GM19452 (cell line): ENCODE measurements around the gene PRPF40A.
"Not testable (repeated sequence)": the region's sequence is repeated elsewhere in the genome, so short reads cannot be mapped to it uniquely, and the experiment has no call there.

ENCODE experiments used
- ATAC-seq: cut with Tn5 transposase; IDR thresholded peaks from one replicate; pipeline ENCODE4 v1.9.1; 2021; ENCODE audit not compliant: unreplicated experiment

PRPF40A gene

DNA sequence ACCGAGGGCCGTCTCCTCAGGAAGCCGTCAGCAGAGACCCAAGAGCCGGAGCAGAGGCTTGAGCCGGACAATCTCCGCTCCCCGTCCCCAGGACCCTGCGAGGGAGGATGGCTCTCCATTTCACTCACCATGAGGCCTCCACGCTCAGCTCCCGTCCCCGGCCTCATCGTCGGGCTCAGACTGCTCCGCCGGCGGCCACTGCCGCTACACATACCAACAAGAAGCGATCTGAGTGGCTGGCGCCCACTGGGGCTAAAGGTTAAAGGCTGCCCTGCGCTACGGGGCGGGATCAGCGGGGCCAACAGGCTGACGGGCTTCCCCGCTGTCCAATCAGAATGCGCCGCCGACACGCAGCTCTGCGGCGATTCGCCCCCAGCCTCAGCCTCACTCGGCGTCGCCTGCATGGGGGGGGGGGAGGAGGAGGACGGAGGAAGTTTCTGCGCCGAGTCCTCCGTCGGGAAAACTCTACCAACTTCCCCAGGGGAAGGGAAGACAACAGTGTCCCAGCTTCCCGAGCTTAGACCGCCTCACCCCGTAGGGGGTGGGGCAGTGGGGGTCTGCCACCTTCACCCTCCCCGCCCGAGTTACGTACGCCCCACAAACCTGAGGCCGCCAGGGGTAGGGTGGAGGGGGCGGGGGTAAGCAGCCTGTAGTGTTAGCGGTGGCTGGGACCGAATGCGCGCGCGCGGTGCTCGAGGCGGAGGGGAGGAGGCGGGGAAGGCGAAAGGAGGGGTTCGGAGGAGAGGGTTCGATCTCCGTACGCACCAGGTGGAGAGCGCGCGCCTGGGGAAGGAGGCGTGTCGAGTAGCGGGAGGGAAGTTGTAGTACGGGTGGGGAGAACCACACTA lies at the start of gene PRPF40A:
PRPF40A (minus strand) TSS at position 234 of the 848 bp plus-strand sequence; CDS start at position 212, 22 bp downstream.
- ATAC-seq: peak; percentile 62

DNA sequence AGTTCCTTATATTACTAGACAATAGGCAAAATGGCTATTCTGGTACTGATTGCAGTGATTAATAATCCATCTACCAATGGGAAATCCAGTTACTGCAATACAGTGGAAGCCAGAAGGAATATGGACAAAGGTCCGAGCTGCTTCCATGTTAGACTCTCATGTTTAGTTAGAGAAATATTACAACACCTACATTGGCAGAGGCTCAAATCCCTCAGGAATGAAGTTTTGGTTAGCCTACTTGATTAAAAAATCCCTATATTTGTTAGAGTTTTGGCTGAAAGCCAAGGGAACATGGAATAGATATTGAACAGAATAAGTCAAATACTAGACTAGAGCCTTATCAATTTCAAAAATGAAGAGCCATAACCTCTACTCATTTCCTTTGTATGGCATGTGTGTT lies 49.7 kb upstream of the PRPF40A start:
- ATAC-seq: no peak

GRCh38 chr2:152763651-152764050 lies 46.4 kb upstream of the PRPF40A start:
- no peak for ATAC-seq

DNA sequence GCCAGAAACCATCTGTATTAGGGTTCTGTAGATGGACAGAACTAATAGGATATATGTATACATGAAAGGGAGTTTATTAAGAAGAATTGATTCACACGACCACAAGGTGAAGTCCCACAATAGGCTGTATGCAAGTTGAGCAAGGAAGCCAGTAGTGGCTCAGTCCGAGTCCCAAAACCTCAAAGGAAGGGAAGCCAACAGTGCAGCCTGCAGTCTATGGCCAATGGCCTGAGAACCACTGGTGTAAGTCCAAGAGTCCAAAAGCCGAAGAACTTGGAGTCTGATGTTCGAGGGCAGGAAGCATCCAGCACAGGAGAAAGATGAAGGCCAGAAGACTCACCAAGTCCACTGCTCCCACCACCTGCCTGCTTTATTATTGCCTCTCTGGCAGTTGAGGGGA lies 45.9 kb upstream of the PRPF40A start:
- not testable (repeated sequence) for ATAC-seq

DNA sequence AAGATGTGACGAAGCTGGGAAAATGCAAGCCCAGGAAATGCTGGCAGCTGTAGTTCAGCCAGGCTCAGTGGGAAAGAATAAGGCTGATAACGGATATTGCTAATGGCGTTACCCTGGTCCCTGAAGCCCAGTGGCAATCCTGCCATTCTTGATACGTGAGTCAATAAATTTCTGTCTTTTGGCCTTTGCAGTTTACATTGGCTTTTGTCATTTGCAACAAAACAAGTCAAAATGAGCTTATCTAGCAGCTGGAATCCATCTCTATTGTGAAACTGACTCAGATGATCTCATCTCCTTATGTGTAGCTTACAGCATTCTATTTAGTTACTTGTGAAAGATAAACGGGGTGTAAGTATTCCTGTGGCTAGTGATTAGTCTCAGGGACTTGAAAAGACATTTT lies 44.9 kb upstream of the PRPF40A start:
- ATAC-seq: no peak

- ATAC-seq: no peak
Observed at GRCh38 chr2:152761214-152761613, 44.0 kb upstream of the PRPF40A start.

DNA sequence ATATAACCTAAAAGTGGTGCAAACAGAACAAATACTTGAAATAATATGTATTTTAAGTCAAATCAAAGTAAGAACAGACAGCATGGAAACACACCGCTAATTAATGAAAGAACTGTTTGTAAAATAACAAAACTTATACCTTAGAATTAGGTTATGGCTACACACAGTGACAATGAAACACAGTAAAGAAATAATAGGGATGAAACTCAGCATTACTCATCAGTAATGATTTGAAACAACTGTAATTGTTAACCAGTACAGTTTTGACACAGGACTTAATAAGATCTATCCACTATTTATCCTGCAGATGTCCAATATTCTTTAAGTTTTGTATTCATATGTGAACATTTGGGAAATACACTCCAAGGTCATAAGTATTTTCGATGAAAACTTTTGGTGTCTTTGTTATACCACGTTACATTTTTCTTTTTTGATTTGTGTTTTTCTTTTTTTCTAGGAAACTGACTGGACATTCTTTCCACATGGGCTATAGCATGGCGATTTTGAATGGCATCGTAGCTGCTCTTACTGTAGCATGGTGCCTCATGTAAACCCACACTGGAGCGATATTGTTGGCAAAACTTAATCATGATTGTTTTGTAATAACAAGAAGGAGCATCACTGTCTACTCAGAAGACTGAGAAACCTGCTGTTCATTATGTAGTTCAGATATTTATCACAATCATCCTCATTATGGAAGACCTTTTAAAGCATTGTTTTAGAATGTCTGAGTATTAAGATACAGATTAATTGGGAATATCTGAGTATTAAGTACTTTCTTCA lies 42.2 kb upstream of the PRPF40A start:
- ATAC-seq: no peak

DNA sequence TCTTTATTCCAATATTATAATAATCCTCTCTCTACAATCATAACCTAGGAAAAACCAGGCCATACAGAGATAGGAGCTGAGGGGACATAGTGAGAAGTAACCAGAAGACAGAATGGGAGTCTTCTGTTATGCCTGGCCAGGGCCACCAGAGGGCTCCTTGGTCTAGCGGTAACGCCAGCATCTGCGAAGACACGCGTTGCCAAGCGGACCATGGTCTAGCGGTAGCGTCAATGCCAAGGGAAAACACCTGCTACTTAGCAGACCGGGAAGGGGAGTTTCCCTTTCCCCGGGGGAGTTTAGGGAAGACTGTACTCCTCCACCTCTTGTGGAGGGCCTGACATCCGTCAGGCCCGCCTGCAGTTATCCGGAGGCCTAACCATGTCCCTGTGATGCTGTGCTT lies 37.8 kb upstream of the PRPF40A start:
- no peak for ATAC-seq

GRCh38 chr2:152747751-152748150 lies 30.5 kb upstream of the PRPF40A start:
- ATAC-seq: not testable (repeated sequence)

DNA sequence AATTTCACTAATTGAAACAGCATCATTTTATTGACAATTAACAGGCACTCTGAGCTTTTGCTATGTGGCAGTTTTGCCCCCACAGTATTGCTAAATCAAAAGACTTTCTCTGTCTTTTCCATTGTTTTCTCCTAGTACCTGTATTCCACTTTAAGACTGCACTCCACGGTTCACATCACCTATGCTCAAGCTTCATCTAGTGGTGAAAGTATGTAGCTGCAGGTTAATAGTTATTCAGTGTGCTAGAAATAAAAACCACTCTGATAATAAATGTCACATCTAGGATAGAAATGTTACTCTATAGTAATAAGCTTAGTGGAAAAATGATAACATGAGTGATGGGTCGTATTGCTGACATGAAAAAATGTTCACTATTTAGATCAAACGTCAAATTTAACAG lies 25.7 kb upstream of the PRPF40A start:
- ATAC-seq: no peak

- peak; percentile 70 for ATAC-seq
Observed at GRCh38 chr2:152740743-152741328, 23.6 kb upstream of the PRPF40A start.

- ATAC-seq: not testable (repeated sequence)
Observed at GRCh38 chr2:152739705-152740104, 22.4 kb upstream of the PRPF40A start.

- ATAC-seq: no peak
Observed at GRCh38 chr2:152738438-152738837, 21.2 kb upstream of the PRPF40A start.

- not testable (repeated sequence) for ATAC-seq
Observed at GRCh38 chr2:152737509-152737908, 20.2 kb upstream of the PRPF40A start.

DNA sequence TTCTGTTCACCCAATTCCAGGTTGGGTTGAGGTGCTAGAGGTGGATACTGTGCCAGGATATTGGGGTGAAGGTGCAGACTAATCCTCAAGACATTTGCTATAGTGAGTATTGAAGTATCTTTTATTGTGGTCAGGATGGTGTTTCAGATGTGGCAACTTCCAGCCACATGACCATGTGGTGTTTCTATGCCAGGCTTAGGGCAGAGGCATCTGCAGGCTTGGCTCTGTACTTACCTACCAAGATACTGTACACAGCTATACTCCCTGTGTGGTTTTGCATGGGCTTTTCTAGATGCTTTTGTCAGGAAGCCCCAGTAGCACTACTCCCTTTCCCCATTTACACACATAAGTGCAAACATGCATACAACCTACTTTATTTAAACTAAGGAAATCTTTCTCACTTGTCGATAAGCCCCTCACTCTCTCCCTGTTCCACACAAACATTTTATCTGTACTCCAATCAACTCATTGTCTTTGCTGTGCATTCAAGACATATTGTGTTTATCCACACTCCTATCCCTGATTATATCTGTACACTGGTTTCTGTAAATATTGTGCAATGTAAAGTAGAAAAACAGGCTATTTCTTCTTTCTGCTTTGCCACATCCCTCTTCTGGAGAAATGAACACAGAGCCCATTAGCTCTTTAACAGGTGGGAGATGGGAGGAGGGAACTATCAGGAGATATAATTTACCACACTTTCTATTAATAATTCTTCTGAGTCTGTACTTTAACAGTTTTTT lies 13.5 kb upstream of the PRPF40A start:
- peak; percentile 90 for ATAC-seq

DNA sequence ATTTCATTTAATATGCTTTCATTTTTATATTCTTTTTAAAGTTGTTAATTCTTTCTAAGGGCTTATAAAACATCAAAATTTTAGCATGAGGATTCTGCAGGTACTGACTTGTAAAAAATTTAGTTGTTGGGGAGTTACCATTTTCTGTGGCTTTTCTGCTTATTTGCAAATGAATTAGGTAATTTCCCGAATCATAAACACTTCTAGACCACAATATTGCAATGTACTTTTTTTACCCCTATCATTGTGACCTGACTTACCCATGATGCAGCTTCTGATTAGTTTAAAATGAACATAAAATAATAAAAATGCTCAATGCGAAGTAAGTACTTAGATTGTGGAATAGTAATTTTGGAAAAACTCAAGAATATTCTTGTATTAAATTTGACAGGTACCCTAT lies 12.6 kb upstream of the PRPF40A start:
- ATAC-seq: no peak

DNA sequence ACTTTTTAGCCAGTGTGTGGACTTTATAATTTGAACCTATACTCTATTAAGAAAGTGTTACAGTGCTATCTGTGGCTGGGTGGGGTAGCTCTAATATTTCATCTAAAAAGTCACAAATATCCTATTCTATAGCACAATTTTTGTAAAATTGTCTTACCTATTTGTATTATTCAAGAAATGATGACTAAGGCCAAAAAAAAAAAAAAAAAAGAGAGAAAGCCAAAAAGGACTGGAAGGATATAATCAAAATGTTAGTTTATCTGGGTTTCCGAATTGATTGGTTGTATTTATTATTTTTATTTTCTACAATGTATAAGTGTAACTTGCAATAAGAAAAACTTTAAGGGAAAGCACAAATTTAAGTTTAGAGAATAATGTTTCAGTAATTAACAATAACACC lies 6.7 kb upstream of the PRPF40A start:
- no peak for ATAC-seq

GRCh38 chr2:152722639-152723038 lies 5.4 kb upstream of the PRPF40A start:
- ATAC-seq: not testable (repeated sequence)

GRCh38 chr2:152720794-152721193 lies 3.5 kb upstream of the PRPF40A start:
- ATAC-seq: no peak

DNA sequence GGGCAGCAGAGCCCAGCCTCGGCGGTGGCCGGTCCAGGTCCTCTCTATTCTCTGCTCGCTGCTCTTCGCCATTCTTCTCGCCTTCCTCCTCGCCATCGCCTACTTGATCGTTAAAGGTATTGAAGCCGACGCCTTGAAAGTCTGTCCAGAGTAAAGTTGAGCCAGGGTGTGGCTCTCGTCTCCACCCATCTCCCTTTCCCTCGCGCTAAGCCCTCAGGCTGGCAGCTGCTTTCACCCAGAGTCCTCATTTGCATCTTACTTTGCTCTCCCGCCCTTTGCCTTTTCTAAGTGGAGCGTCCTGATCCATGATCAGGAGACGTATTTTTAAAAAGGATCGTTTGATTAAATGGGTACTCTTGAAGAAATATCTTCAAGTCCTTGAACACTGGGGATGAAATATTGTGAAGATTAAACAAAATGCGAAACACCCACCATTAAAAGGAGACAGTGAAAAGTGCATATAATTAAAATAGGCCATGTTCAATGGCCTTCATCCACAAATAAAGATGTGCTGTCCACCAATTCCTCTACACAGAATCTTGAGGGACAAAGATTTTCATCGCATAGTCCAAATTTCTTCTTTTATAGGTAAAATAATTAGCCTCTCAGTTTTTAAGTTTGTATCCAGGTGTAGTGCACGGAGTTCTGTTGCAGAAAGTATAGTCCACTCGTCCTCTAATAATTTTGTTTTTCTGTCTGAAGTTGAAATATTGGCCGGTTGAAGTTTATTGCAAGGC lies 1.8 kb upstream of the PRPF40A start:
- peak; percentile 27 for ATAC-seq
